Measurements from ENCODE around the gene PEX7. TPM values are rescaled to one million over a fixed set of nuclear protein-coding genes. Genes with fewer than 3 reads are reported as not detected.

The PEX7 gene
- total RNA-seq, 4 donors from 2014 or later, result 3.4 to 11.0 (median 7.0) TPM; not detected in 1

DNA sequence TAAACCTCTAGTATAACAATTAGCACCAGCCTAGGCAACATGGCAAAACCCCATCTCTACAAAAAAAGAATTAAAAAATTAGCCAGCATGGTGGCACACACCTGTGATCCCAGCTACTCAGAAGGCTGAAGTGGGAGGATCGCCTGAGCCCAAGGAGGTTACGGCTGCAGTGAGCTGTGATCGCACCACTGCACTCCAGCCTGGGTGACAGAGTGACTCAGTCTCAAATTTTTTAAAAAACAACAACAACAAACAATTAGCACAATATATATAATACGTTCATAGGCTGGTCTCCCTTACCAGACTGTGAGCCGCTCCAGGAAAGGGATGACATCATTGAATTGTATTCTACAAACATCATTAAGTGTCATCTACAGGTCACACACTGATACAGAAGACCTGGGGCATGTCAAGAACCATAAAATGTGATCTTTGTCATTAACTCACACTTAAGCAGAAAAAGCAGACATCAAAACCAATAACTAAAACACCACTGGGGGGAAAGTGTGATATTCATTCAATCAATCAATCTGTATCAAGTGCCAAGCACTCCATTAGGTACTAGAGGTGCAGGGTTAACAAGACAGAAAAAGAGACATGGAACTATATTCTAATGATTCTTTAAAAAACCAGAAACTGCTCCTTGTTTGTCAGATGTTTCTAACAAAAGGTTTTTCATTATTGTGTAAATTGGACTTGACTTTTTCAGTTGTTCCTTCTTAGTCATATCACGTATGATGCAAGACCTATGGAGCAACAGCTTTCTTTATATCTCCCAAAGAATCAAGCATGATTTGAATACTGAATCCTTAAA lies 48.0 kb upstream of the PEX7 start:
- TF ChIP-seq POLR2A (IDR thresholded peaks at IDR 0.05), result no peak
- TF ChIP-seq POLR2AphosphoS5 (IDR thresholded peaks at IDR 0.05), result peak in 1 of 3 donors; percentile 29
- Histone ChIP-seq H3K36me3 (no peaks in the 10 kb centered on the region), H3K4me1 (peaks cover under 1 to 25% (median 5%) of the 10 kb centered on the region in 4 donors), H3K27me3 (no peaks in the 10 kb centered on the region), H3K9me3 (no peaks in the 10 kb centered on the region), H3K27ac (peak overlapping the region in 1 of 4 donors; percentile 24), H3K4me3 (no peak overlapping the region)
- intact Hi-C loops (cut with DNase I; ENCODE audit: low total_unique reads), result no loop called here
- in situ Hi-C loops (cut with MboI; ENCODE audit: low pct_ligation_motif_present in 1 of 4, low pct_unique_long_range_greater_than_20kb in 1 of 4, low sequenced_read_pairs in 3 of 4), result loop anchor here in 1 of 4 donors (25.0 kb wide), 1 partner anchor 487 kb away; the partner anchor contains the start of gene BCLAF1
- DNase-seq, result no peak
- WGBS, 2 donors (ENCODE audit: low coverage in 1 of 2), result 73 to 74% methylated on average over 6 of the region's 6 CpGs

GRCh38 chr6:136775081-136775480 lies 47.3 kb upstream of the PEX7 start:
- Histone ChIP-seq H3K4me1 (peaks cover 6 to 31% (median 11%) of the 10 kb centered on the region in 4 donors), H3K9me3 (no peaks in the 10 kb centered on the region), H3K27ac (no peak overlapping the region), H3K4me3 (no peak overlapping the region), H3K36me3 (no peaks in the 10 kb centered on the region), H3K27me3 (no peaks in the 10 kb centered on the region)
- in situ Hi-C loops (cut with MboI; ENCODE audit: low pct_ligation_motif_present in 1 of 4, low pct_unique_long_range_greater_than_20kb in 1 of 4, low sequenced_read_pairs in 3 of 4) (loop anchor here in 1 of 4 donors (25.0 kb wide), 1 partner anchor 488 kb away; the partner anchor contains the start of gene BCLAF1), intact Hi-C loops (cut with DNase I; ENCODE audit: low total_unique reads) (no loop called here)
- 85 to 96% methylated on average over 3 of the region's 3 CpGs for WGBS, 2 donors (ENCODE audit: low coverage in 1 of 2)
- DNase-seq, result no peak
- no peak for TF ChIP-seq POLR2A (IDR thresholded peaks at IDR 0.05)
- TF ChIP-seq EP300 (IDR thresholded peaks at IDR 0.05; ENCODE audit: low read depth), result no peak
- TF ChIP-seq POLR2AphosphoS5 (IDR thresholded peaks at IDR 0.05), result no peak
- TF ChIP-seq CTCF (IDR thresholded peaks at IDR 0.05), result no peak

- Histone ChIP-seq H3K27ac (no peak overlapping the region), H3K9me3 (no peaks in the 10 kb centered on the region), H3K4me3 (no peak overlapping the region), H3K4me1 (peaks cover 6 to 36% (median 13%) of the 10 kb centered on the region in 4 donors), H3K36me3 (no peaks in the 10 kb centered on the region), H3K27me3 (no peaks in the 10 kb centered on the region)
- in situ Hi-C loops (cut with MboI; ENCODE audit: low pct_ligation_motif_present in 1 of 4, low pct_unique_long_range_greater_than_20kb in 1 of 4, low sequenced_read_pairs in 3 of 4) (loop anchor here in 1 of 4 donors (25.0 kb wide), 1 partner anchor 488 kb away; the partner anchor contains the start of gene BCLAF1), intact Hi-C loops (cut with DNase I; ENCODE audit: low total_unique reads) (no loop called here)
- TF ChIP-seq POLR2AphosphoS5 (IDR thresholded peaks at IDR 0.05), result no peak
- no peak for TF ChIP-seq CTCF (IDR thresholded peaks at IDR 0.05)
- TF ChIP-seq EP300 (IDR thresholded peaks at IDR 0.05; ENCODE audit: low read depth), result no peak
- no peak for TF ChIP-seq POLR2A (IDR thresholded peaks at IDR 0.05)
- DNase-seq, result no peak
- 72 to 90% methylated on average over 2 of the region's 2 CpGs for WGBS, 2 donors (ENCODE audit: low coverage in 1 of 2)
Observed at GRCh38 chr6:136775548-136775947, 46.8 kb upstream of the PEX7 start.

GRCh38 chr6:136777651-136778050 lies 44.7 kb upstream of the PEX7 start:
- WGBS, 2 donors (ENCODE audit: low coverage in 1 of 2), result 77 to 88% methylated on average over 3 of the region's 3 CpGs
- Histone ChIP-seq H3K4me3 (no peak overlapping the region), H3K27ac (no peak overlapping the region), H3K27me3 (no peaks in the 10 kb centered on the region), H3K36me3 (no peaks in the 10 kb centered on the region), H3K9me3 (no peaks in the 10 kb centered on the region), H3K4me1 (peaks cover 6 to 38% (median 17%) of the 10 kb centered on the region in 4 donors)
- DNase-seq, result no peak
- TF ChIP-seq EP300 (IDR thresholded peaks at IDR 0.05; ENCODE audit: low read depth) (no peak), CTCF (IDR thresholded peaks at IDR 0.05) (no peak), POLR2A (IDR thresholded peaks at IDR 0.05) (no peak), POLR2AphosphoS5 (IDR thresholded peaks at IDR 0.05) (no peak)
- intact Hi-C loops (cut with DNase I; ENCODE audit: low total_unique reads) (no loop called here), in situ Hi-C loops (cut with MboI; ENCODE audit: low pct_ligation_motif_present in 1 of 4, low pct_unique_long_range_greater_than_20kb in 1 of 4, low sequenced_read_pairs in 3 of 4) (loop anchor here in 1 of 4 donors (25.0 kb wide), 1 partner anchor 490 kb away; the partner anchor contains the start of gene BCLAF1)

Measured in transverse colon (tissue), 4 donors.